ENCODE measurements around the gene IQSEC1. TPM values are rescaled to one million over a fixed set of nuclear protein-coding genes. Genes with fewer than 3 reads are reported as not detected.

IQSEC1 gene
- total and polyA plus RNA-seq, 10 of the 15 experiments (the other 5 are each of a cell fraction or from before 2014, with no cell fraction given) = 0.92 to 55.2 (median 8.5) TPM

DNA sequence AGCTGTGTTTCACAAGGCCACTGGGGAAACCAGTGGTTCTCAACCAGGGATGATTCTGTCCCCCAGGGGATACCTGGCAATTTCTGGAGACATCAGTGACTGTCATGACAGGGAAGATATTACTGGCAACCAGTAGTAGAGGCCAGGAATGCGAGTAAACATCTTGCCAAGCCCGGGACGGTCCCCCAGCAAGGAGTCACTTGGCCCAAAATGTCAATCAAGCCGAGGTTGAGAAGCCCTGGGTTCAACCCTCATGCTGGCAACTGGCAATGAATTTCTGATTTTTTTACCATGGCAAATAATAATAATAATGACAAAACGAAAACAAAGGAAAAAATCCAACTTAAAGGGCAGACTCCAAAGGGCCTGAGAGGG, 166.3 kb downstream of the IQSEC1 start:
- 75% methylated on average over 5 of the region's 5 CpGs for WGBS (ENCODE audit: insufficient coverage, insufficient replicate concordance, low lambda C conversion rate, missing lambda C conversion rate)
- in situ Hi-C loops (cut with MboI) = no loop called here
- Histone ChIP-seq H3K79me2 (ENCODE audit: control insufficient read depth, insufficient read depth, low read length) (no peaks in the 10 kb centered on the region), H4K20me1 (ENCODE audit: control insufficient read depth, insufficient read depth) (no peaks in the 10 kb centered on the region), H3K27me3 (replicated peaks in 1 of 2; ENCODE audit: control insufficient read depth in 2 of 2, insufficient read depth in 2 of 2, low read length in 1 of 2) (no peaks in the 10 kb centered on the region), H3K9ac (ENCODE audit: control insufficient read depth, insufficient read depth, low read length) (no peak overlapping the region), H3K27ac (ENCODE audit: control insufficient read depth, insufficient read depth) (no peak overlapping the region), H2AFZ (ENCODE audit: control insufficient read depth, low read depth, low read length) (no peak overlapping the region), H3K36me3 (ENCODE audit: control insufficient read depth in 2 of 2, insufficient read depth in 2 of 2, low read length in 1 of 2) (peaks cover 19 to 45% of the 10 kb centered on the region in 2 experiments; a peak in 3 of 4 replicates), H3K4me3 (no peak overlapping the region), H3K4me2 (ENCODE audit: control insufficient read depth, insufficient read depth) (no peak overlapping the region), H3K4me1 (ENCODE audit: control insufficient read depth, insufficient read depth, low read length) (no peaks in the 10 kb centered on the region), H3K9me3 (replicated peaks; ENCODE audit: control insufficient read depth, insufficient read depth, low read length) (no peaks in the 10 kb centered on the region)
- DNase-seq (ENCODE audit: low read depth, low spot score) = no peak
- no peak for TF ChIP-seq PML (IDR thresholded peaks at IDR 0.05; ENCODE audit: low read length)
- TF ChIP-seq ZNF687 (IDR thresholded peaks at IDR 0.05) = no peak
- no peak for TF ChIP-seq SUPT20H (IDR thresholded peaks at IDR 0.05; ENCODE audit: borderline replicate concordance, control insufficient read depth, low read depth, low read length)
- no peak for TF ChIP-seq IKZF2 (IDR thresholded peaks at IDR 0.05)
- no peak for TF ChIP-seq EED (IDR thresholded peaks at IDR 0.05; ENCODE audit: low read depth)
- no peak for TF ChIP-seq SREBF1 (IDR thresholded peaks at IDR 0.05; ENCODE audit: low read length)
- TF ChIP-seq IRF3 (IDR thresholded peaks at IDR 0.05) = no peak
- no peak for TF ChIP-seq JUND (IDR thresholded peaks at IDR 0.05; ENCODE audit: low read depth, low read length)
- ChIA-PET RAD21 (ENCODE audit: unreplicated experiment) (no interaction called here), SMC1A (ENCODE audit: uncharacterized antibody, unreplicated experiment) (no interaction called here), POLR2A (no interaction called here), CTCF (interaction anchor here (0.5 kb wide), 1 partner anchor 506 kb away, joined by 3 read pairs; no protein-coding TSS in a partner anchor)
- ATAC-seq = no peak
- no peak for FAIRE-seq
- no TSS peak for BruUV-seq (replicated peaks)
- intact Hi-C loops (cut with micrococcal nuclease; ENCODE audit: unreplicated experiment) = no loop called here

Data from GM12878 (cell line).